Parathyroid adenoma (tissue), 2 donors: Measurements from ENCODE around the gene AHDC1.

Experiments used
- H2AFZ ChIP-seq: fragments of 300-600 bp; sonication (generic); one replicate; pipeline ENCODE4 v1.7.0; 2017; ENCODE audit warnings: antibody characterized with exemption, mild to moderate bottlenecking
- H3K27ac ChIP-seq: fragments of 300-600 bp; sonication (generic); one replicate; pipeline ENCODE4 v1.7.0; 2017
- H3K27me3 ChIP-seq: fragments of 300-600 bp; sonication (generic); one replicate; pipeline ENCODE4 v1.7.0; 2017; ENCODE audit warnings: low read length; ENCODE audit not compliant: control insufficient read depth, insufficient read depth
- H3K36me3 ChIP-seq: fragments of 300-600 bp; sonication (generic); one replicate; pipeline ENCODE4 v1.7.0; 2017; ENCODE audit warnings: low read length; ENCODE audit not compliant: control insufficient read depth, insufficient read depth
- H3K4me1 ChIP-seq: fragments of 300-600 bp; sonication (generic); one replicate; pipeline ENCODE4 v1.7.0; 2017; ENCODE audit warnings: control low read depth
- H3K4me2 ChIP-seq: fragments of 300-600 bp; sonication (generic); one replicate; pipeline ENCODE4 v1.7.0; 2017; ENCODE audit warnings: low read length
- H3K4me3 ChIP-seq: fragments of 300-600 bp; sonication (generic); one replicate; pipeline ENCODE4 v1.7.0; 2017; ENCODE audit warnings: low read depth, low read length
- H3K79me2 ChIP-seq: fragments of 300-600 bp; sonication (generic); one replicate; pipeline ENCODE4 v1.7.0; 2017; ENCODE audit warnings: control low read depth
- H3K9ac ChIP-seq: fragments of 300-600 bp; sonication (generic); one replicate; pipeline ENCODE4 v1.7.0; 2017; ENCODE audit warnings: mild to moderate bottlenecking
- H3K9me3 ChIP-seq: fragments of 300-600 bp; sonication (generic); one replicate; pipeline ENCODE4 v1.7.0; 2017; ENCODE audit warnings: low read length; ENCODE audit not compliant: control insufficient read depth
- CTCF ChIP-seq: fragments of 300-600 bp; sonication (generic); IDR thresholded peaks from one replicate; pipeline ENCODE4 v1.7.0; 2017; ENCODE audit warnings: antibody characterized with exemption, mild to moderate bottlenecking
- donor health status: primary hyperparathyroidism.

AHDC1 gene

GRCh38 chr1:27581823-27582243 is 22.1 kb downstream of the AHDC1 start:
- H3K36me3 ChIP-seq, result no peaks in the 10 kb centered on the region
- H3K9ac ChIP-seq, result no peak overlapping the region
- peaks cover 5% of the 10 kb centered on the region for H3K79me2 ChIP-seq
- no peak overlapping the region for H3K4me2 ChIP-seq
- H3K4me3 ChIP-seq, result no peak overlapping the region
- TF ChIP-seq CTCF, result no peak
- H3K4me1 ChIP-seq, result no peaks in the 10 kb centered on the region
- H2AFZ ChIP-seq, result no peak overlapping the region
- no peak overlapping the region for H3K27ac ChIP-seq
- no peaks in the 10 kb centered on the region for H3K9me3 ChIP-seq
- no peaks in the 10 kb centered on the region for H3K27me3 ChIP-seq

- no peaks in the 10 kb centered on the region for H3K9me3 ChIP-seq
- peaks cover 10% of the 10 kb centered on the region for H3K4me1 ChIP-seq
- H3K4me3 ChIP-seq, result no peak overlapping the region
- H3K36me3 ChIP-seq, result no peaks in the 10 kb centered on the region
- H3K9ac ChIP-seq, result no peak overlapping the region
- H3K79me2 ChIP-seq, result peaks cover 3% of the 10 kb centered on the region
- H3K27me3 ChIP-seq, result no peaks in the 10 kb centered on the region
- TF ChIP-seq CTCF, result no peak
- no peak overlapping the region for H3K4me2 ChIP-seq
- H3K27ac ChIP-seq, result no peak overlapping the region
- H2AFZ ChIP-seq, result no peak overlapping the region
These were observed 26.3 kb downstream of the AHDC1 start for GRCh38 chr1:27577504-27578188.

GRCh38 chr1:27576806-27577227 is 27.1 kb downstream of the AHDC1 start:
- no peak overlapping the region for H2AFZ ChIP-seq
- peaks cover under 1% of the 10 kb centered on the region for H3K79me2 ChIP-seq
- no peaks in the 10 kb centered on the region for H3K27me3 ChIP-seq
- H3K9ac ChIP-seq, result no peak overlapping the region
- H3K4me3 ChIP-seq, result no peak overlapping the region
- no peak overlapping the region for H3K4me2 ChIP-seq
- H3K9me3 ChIP-seq, result no peaks in the 10 kb centered on the region
- H3K36me3 ChIP-seq, result no peaks in the 10 kb centered on the region
- no peak overlapping the region for H3K27ac ChIP-seq
- TF ChIP-seq CTCF, result no peak
- peaks cover 19% of the 10 kb centered on the region for H3K4me1 ChIP-seq

GRCh38 chr1:27575840-27576331 is 28.1 kb downstream of the AHDC1 start:
- H3K27ac ChIP-seq, result no peak overlapping the region
- H3K4me3 ChIP-seq, result peak overlapping the region; percentile 19
- peaks cover 23% of the 10 kb centered on the region for H3K4me1 ChIP-seq
- no peak overlapping the region for H2AFZ ChIP-seq
- no peaks in the 10 kb centered on the region for H3K27me3 ChIP-seq
- no peak for TF ChIP-seq CTCF
- no peaks in the 10 kb centered on the region for H3K9me3 ChIP-seq
- H3K36me3 ChIP-seq, result no peaks in the 10 kb centered on the region
- no peaks in the 10 kb centered on the region for H3K79me2 ChIP-seq
- no peak overlapping the region for H3K9ac ChIP-seq
- peak overlapping the region; percentile 71 for H3K4me2 ChIP-seq
